Activated naive CD4-positive, alpha-beta T cell treated with anti-CD3 and anti-CD28 coated beads, Interleukin-2, amount 10 ng/mL, durations not matched to agents 7 days and 5 days (primary cell): ENCODE data around the gene SH2B3.
"Not testable (repeated sequence)": the region's sequence is repeated elsewhere in the genome, so short reads cannot be mapped to it uniquely, and the experiment has no call there.

Experiments used
- CTCF ChIA-PET: fragments of 350-600 bp; sonication (Branson Sonifier 250); formaldehyde crosslinking; loops from one replicate; lab custom pipeline; 2021; ENCODE audit warnings: antibody characterized with exemption; lab: Charles Lee
- DNase-seq: peaks from one replicate; pipeline ENCODE4 v3.0.0-alpha.2; 2020
- H3K27ac Mint-ChIP-seq: one replicate; pipeline ENCODE4 v1.8.0; 2021; ENCODE audit warnings: mild to moderate bottlenecking, moderate library complexity, mixed read lengths
- H3K27me3 Mint-ChIP-seq: one replicate; pipeline ENCODE4 v1.8.0; 2021; ENCODE audit warnings: mild to moderate bottlenecking, mixed read lengths
- H3K36me3 Mint-ChIP-seq: one replicate; pipeline ENCODE4 v1.8.0; 2021; ENCODE audit warnings: mixed read lengths
- H3K4me1 Mint-ChIP-seq: one replicate; pipeline ENCODE4 v1.8.0; 2021; ENCODE audit warnings: mixed read lengths
- H3K4me3 Mint-ChIP-seq: one replicate; pipeline ENCODE4 v1.8.0; 2021; ENCODE audit warnings: mild to moderate bottlenecking, moderate library complexity, mixed read lengths
- H3K9me3 Mint-ChIP-seq: one replicate; pipeline ENCODE4 v1.8.0; 2021; ENCODE audit warnings: mixed read lengths

Gene SH2B3

DNA sequence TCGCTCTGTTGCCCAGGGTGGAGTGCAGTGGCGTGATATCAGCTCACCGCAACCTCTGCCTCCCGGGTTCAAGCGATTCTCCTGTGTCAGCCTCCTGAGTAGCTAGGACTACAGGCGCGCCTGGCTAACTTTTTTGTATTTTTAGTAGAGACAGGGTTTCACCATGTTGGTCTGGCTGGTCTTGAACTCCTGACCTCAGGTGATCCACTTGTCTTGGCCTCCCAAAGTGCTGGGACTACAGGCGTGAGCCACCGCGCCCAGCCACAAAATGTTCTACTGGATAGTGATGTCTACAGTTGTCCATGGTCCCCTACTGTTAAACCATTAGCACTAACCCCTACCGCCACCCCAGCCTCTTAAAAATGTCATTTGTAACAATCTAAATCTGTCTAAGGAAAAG is 54.4 kb downstream of the SH2B3 start:
- DNase-seq, H3K9me3 Mint-ChIP-seq, H3K27me3 Mint-ChIP-seq, H3K4me3 Mint-ChIP-seq, H3K27ac Mint-ChIP-seq, H3K4me1 Mint-ChIP-seq: not testable (repeated sequence)
- CTCF ChIA-PET: interaction anchor here (2.1 to 2.8 kb wide), 3 partner anchors 8 to 64 kb away, joined by 7 to 17 read pairs (median 15); no protein-coding TSS in a partner anchor
- peaks cover 16% of the 10 kb centered on the region for H3K36me3 Mint-ChIP-seq

DNA sequence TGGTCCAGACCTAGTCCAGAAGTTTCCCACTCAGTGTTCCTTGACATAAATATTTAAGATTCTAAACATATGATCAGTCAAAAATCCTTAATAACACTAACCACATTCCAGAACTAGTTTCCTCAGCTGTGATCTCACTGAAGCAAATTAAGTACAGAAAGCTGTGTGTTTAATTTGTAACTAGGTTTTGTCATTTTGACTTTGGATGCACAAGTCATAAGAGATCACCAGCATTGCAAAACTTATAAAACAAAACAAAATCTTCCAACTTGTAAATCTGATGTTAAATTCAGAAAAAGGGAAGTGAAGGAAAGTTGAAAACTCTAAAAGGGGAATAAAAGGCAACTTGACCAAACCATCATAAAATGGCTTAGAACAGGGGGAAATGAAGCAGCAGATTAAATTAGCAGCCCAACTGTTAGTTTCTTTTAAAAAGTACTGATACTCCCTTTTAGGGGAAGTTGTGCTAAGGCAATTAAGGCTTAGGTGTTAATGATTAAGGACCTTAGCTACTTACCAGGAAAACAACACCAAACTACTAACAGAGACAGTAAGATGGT is 56.6 kb downstream of the SH2B3 start:
- peaks cover 5% of the 10 kb centered on the region for H3K36me3 Mint-ChIP-seq
- H3K4me3 Mint-ChIP-seq: no peak overlapping the region
- H3K4me1 Mint-ChIP-seq: no peaks in the 10 kb centered on the region
- H3K27me3 Mint-ChIP-seq: no peaks in the 10 kb centered on the region
- no peak overlapping the region for H3K27ac Mint-ChIP-seq
- CTCF ChIA-PET: interaction anchor here (1.0 to 2.8 kb wide), 4 partner anchors 11 to 66 kb away, joined by 3 to 15 read pairs (median 4); no protein-coding TSS in a partner anchor
- no peaks in the 10 kb centered on the region for H3K9me3 Mint-ChIP-seq
- DNase-seq: no peak

DNA sequence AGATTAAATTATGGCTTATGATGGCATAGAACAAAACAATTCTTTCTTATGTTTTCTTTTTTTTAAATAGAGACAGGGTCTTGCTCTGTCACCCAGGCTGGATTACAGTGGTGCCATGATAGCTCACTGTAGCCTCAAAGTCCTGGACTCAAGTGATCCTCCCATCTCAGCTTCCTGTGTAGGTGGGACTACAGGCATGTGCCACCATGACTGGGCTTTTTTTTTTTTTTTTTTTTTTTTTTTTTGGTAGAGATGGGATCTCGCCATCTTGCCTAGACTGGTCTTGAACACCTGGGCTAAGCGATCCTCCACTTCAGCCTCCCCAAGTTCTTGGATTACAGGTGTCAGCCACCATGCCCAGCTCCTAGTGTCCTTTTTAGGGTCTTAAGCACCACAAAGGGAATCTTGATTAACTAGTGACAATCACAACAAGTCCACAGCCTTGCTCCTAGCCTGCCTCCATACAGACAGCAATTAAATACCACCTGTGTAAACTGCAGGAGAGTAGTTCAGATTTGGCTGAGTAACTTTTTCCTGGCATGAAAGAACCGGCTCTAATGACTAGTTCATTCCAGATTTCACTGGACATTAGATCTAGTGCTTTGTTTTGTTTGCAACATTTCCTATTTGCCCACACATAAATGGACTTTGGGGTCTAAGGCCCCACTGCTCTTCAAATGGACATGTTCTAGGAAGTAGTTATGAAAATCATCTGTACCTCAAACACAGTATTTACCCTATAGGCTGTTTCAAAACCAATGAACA is 61.6 kb downstream of the SH2B3 start:
- Mint-ChIP-seq H3K4me3 (no peak overlapping the region), H3K27ac (no peak overlapping the region), H3K27me3 (no peaks in the 10 kb centered on the region), H3K36me3 (peaks cover 17% of the 10 kb centered on the region), H3K4me1 (peaks cover 2% of the 10 kb centered on the region), H3K9me3 (no peaks in the 10 kb centered on the region)
- CTCF ChIA-PET: interaction anchor here (1.3 to 1.4 kb wide), 2 partner anchors 15 kb away, joined by 4 read pairs; no protein-coding TSS in a partner anchor
- DNase-seq: no peak

DNA sequence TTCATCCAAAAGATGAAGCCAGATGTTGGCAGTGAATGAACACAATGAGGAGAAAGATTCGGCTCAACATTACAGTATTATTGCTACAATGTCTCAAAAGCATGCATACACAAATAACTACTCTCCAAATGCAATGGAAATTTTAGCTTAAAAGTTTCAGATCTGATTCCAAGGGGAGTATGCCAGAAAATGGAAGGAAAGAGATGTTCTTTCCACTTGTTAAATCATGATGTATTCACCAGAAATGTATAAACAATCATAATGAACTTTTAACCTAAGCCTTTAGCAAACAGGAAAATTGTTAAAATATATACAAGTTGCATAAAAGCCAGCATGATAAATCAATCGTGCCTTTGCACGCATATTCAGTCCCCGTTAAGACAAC is 62.1 kb downstream of the SH2B3 start:
- Mint-ChIP-seq H3K36me3 (peaks cover 17% of the 10 kb centered on the region), H3K9me3 (no peaks in the 10 kb centered on the region), H3K4me3 (no peak overlapping the region), H3K27me3 (no peaks in the 10 kb centered on the region), H3K27ac (no peak overlapping the region), H3K4me1 (peaks cover 2% of the 10 kb centered on the region)
- no peak for DNase-seq
- CTCF ChIA-PET: interaction anchor here (1.4 kb wide), 1 partner anchor 14 kb away, joined by 4 read pairs; no protein-coding TSS in a partner anchor

DNA sequence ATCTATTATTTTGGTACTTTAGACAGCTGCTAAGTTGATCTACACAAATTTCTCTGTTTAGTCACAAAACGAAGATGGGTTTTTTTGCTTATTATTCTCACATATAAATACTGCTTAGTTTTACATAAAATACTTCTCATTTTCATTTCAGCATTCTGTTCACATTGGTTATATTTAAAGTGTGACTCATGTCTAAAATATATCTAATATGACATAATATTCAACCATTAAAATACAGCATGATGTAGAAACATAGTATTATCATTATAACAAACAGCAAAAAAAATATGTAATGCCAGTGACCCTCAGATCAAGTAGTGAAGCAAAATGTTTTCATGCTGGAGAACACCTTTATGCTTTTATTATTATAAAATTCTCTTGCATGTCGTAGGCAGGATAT is 63.7 kb downstream of the SH2B3 start:
- H3K36me3 Mint-ChIP-seq: peaks cover 25% of the 10 kb centered on the region

DNA sequence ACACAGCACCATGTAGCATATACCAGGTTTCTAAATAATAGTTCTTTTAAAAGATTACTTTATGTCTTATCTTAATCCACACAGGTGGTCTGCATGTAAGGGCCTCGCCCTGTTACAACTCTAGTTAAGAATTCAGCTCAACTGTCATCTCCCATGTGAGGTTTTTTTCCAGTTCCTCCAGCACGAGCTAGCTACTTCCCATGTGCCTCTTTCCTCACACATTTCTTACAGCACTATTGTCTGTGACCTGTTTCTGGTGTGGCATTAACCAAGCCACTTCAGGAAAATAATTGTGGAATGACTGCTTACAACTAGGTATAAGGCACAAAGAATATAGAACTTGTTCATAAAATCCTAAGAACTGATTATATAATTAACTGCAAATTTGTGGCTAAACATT is 65.5 kb downstream of the SH2B3 start:
- CTCF ChIA-PET: interaction anchor here (1.0 to 1.7 kb wide), 2 partner anchors 12 to 76 kb away, joined by 3 to 5 read pairs; no protein-coding TSS in a partner anchor
- Mint-ChIP-seq H3K36me3 (peaks cover 31% of the 10 kb centered on the region), H3K4me1 (peaks cover 2% of the 10 kb centered on the region), H3K4me3 (no peak overlapping the region), H3K27me3 (no peaks in the 10 kb centered on the region), H3K27ac (no peak overlapping the region), H3K9me3 (no peaks in the 10 kb centered on the region)
- DNase-seq: no peak

More for the DNA sequence above, 63.7 kb downstream of the SH2B3 start:
- CTCF ChIA-PET: no interaction called here
- H3K4me1 Mint-ChIP-seq: peaks cover 2% of the 10 kb centered on the region
- H3K4me3 Mint-ChIP-seq: no peak overlapping the region
- no peak for DNase-seq
- no peak overlapping the region for H3K27ac Mint-ChIP-seq
- no peaks in the 10 kb centered on the region for H3K9me3 Mint-ChIP-seq
- no peaks in the 10 kb centered on the region for H3K27me3 Mint-ChIP-seq

- H3K9me3 Mint-ChIP-seq: no peaks in the 10 kb centered on the region
- H3K27me3 Mint-ChIP-seq: no peaks in the 10 kb centered on the region
- CTCF ChIA-PET: interaction anchor here (0.6 to 2.8 kb wide), 6 partner anchors 11 to 86 kb away, joined by 3 to 8 read pairs (median 4); no protein-coding TSS in a partner anchor
- no peak overlapping the region for H3K27ac Mint-ChIP-seq
- DNase-seq: no peak
- no peak overlapping the region for H3K4me3 Mint-ChIP-seq
- H3K4me1 Mint-ChIP-seq: no peaks in the 10 kb centered on the region
- H3K36me3 Mint-ChIP-seq: peaks cover 30% of the 10 kb centered on the region
Observed at GRCh38 chr12:111482462-111482861, 76.7 kb downstream of the SH2B3 start.

- Mint-ChIP-seq H3K4me3 (no peak overlapping the region), H3K27ac (no peak overlapping the region), H3K36me3 (peaks cover 32% of the 10 kb centered on the region), H3K27me3 (no peaks in the 10 kb centered on the region), H3K4me1 (no peaks in the 10 kb centered on the region), H3K9me3 (no peaks in the 10 kb centered on the region)
- no peak for DNase-seq
- CTCF ChIA-PET: interaction anchor here (1.0 kb wide), 2 partner anchors 37 to 91 kb away, joined by 3 to 4 read pairs; no protein-coding TSS in a partner anchor
Observed at GRCh38 chr12:111488271-111488670, 82.5 kb downstream of the SH2B3 start.

- Mint-ChIP-seq H3K27ac (no peak overlapping the region), H3K27me3 (no peaks in the 10 kb centered on the region), H3K36me3 (peaks cover 30% of the 10 kb centered on the region), H3K9me3 (no peaks in the 10 kb centered on the region), H3K4me3 (no peak overlapping the region), H3K4me1 (no peaks in the 10 kb centered on the region)
- CTCF ChIA-PET: interaction anchor here (1.0 to 2.2 kb wide), 3 partner anchors 37 to 92 kb away, joined by 3 to 6 read pairs (median 6); no protein-coding TSS in a partner anchor
- no peak for DNase-seq
Observed at GRCh38 chr12:111488798-111489197, 83.1 kb downstream of the SH2B3 start.

DNA sequence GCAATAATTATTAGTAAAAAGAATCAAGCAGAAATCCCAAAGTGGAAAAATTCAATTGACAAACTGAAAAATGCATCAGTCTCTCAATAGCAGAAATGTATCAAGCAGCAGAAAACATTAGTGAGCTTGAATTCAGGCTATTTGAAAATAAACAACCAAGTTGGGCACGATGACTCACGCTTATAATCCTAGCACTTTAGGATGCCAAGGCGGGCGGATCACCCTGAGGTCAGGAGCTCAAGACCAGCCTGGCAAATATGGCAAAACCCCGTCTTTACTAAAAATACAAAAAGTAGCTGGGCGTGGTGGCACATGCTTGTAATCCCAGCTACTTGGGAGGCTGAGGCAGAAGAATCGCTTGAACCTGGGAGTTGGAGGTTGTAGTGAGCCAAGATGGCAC is 87.3 kb downstream of the SH2B3 start:
- H3K27me3 Mint-ChIP-seq, H3K4me3 Mint-ChIP-seq, CTCF ChIA-PET, H3K9me3 Mint-ChIP-seq, DNase-seq, H3K27ac Mint-ChIP-seq, H3K4me1 Mint-ChIP-seq: not testable (repeated sequence)
- H3K36me3 Mint-ChIP-seq: peaks cover 25% of the 10 kb centered on the region

DNA sequence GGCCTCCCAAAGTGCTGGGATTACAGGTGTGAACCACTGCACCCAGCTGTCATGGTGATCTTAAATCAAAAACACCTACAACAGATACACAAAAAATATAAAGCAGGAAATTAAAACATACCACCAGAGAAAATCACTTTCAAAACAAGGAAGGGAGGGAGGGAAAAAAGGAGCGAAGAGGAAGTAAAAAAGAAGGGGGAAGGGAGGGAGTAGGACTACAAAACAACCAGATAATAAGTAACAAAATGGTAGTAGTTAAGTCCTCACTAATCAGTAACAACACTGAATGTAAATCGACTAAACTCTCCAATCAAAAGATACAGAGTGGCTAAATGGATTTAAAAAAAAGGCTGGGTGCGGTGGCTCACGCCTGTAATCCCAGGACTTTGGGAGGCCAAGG is 89.0 kb downstream of the SH2B3 start:
- Mint-ChIP-seq H3K9me3 (no peaks in the 10 kb centered on the region), H3K27me3 (no peaks in the 10 kb centered on the region), H3K4me1 (no peaks in the 10 kb centered on the region), H3K36me3 (peaks cover 19% of the 10 kb centered on the region), H3K27ac (no peak overlapping the region), H3K4me3 (no peak overlapping the region)
- DNase-seq: no peak
- CTCF ChIA-PET: no interaction called here
